HG03460 (cell line): Measurements from ENCODE around the gene ANKRD20A1.
"Not testable (repeated sequence)": the region's sequence is repeated elsewhere in the genome, so short reads cannot be mapped to it uniquely, and the experiment has no call there.

ENCODE experiments used
- ATAC-seq: cut with Tn5 transposase; IDR thresholded peaks from one replicate; pipeline ENCODE4 v1.9.1; 2021; ENCODE audit not compliant: unreplicated experiment

The ANKRD20A1 gene

GRCh38 chr9:67858871-67859270 is at the start of gene ANKRD20A1:
Gene ANKRD20A1, plus strand, starts transcription at chr9:67858931. Its CDS starts 496 bp downstream, at chr9:67859427.
- not testable (repeated sequence) for ATAC-seq

GRCh38 chr9:67832088-67832487 is 26.6 kb upstream of the ANKRD20A1 start:
- ATAC-seq = not testable (repeated sequence)
